PC-9 (cell line): ENCODE measurements around the gene NAA15. TPM values are rescaled to one million over a fixed set of nuclear protein-coding genes. Genes with fewer than 3 reads are reported as not detected.

ENCODE experiments used
- BruUV-seq: library from RNA; stranded (reverse); fragments of 400-500 nt; replicated peaks from 2 replicates; lab custom pipeline; 2021; lab: Mats Ljungman, UMichigan
- CTCF ChIA-PET: fragments of 300-600 bp; sonication (Branson Sonifier 250); formaldehyde crosslinking; loops from one replicate; lab custom pipeline; 2022; ENCODE audit warnings: antibody characterized with exemption; lab: Charles Lee
- POLR2A ChIA-PET: fragments of 300-600 bp; sonication (Branson Sonifier 250); formaldehyde crosslinking; loops from one replicate; lab custom pipeline; 2022; ENCODE audit warnings: antibody characterized with exemption; ENCODE audit not compliant: unreplicated experiment; lab: Charles Lee
- DNase-seq, 2 experiments: peaks; one replicate each; pipeline versions ENCODE4 v3.0.0 to v3.0.0-alpha.2; 2015 to 2022; ENCODE audit warnings: mixed read lengths in 1 of 2
- H2AFZ ChIP-seq: fragments of 200-600 bp; sonication (generic); 2 replicates; pipeline ENCODE4 v1.8.1; 2017; ENCODE audit warnings: antibody characterized with exemption
- H3F3A ChIP-seq: fragments of 200-600 bp; sonication (generic); 2 replicates; pipeline ENCODE4 v1.8.1; 2017; ENCODE audit warnings: antibody characterized with exemption, mild to moderate bottlenecking, low read depth; ENCODE audit not compliant: insufficient read depth
- H3K27ac ChIP-seq: fragments of 200-600 bp; sonication (generic); 2 replicates; pipeline ENCODE4 v1.6.1; 2016; ENCODE audit warnings: mixed run types
- H3K27me3 ChIP-seq: fragments of 200-600 bp; sonication (generic); 2 replicates; pipeline ENCODE4 v1.6.1; 2016; ENCODE audit warnings: low read depth, mixed run types; ENCODE audit not compliant: insufficient read depth
- H3K36me3 ChIP-seq: fragments of 200-600 bp; sonication (generic); 2 replicates; pipeline ENCODE4 v1.6.1; 2016; ENCODE audit warnings: low read depth, mixed run types
- H3K4me1 ChIP-seq: fragments of 200-600 bp; sonication (generic); replicated peaks from 2 replicates; pipeline ENCODE4 v1.6.1; 2016; ENCODE audit warnings: mixed run types; ENCODE audit not compliant: insufficient read depth
- H3K4me2 ChIP-seq: fragments of 200-600 bp; sonication (generic); 2 replicates; pipeline ENCODE4 v1.6.1; 2017; ENCODE audit warnings: mixed run types
- H3K4me3 ChIP-seq: fragments of 200-600 bp; sonication (generic); 2 replicates; pipeline ENCODE4 v1.6.1; 2016; ENCODE audit warnings: mixed run types
- H3K79me2 ChIP-seq: fragments of 200-600 bp; sonication (generic); 2 replicates; pipeline ENCODE4 v1.6.1; 2017; ENCODE audit warnings: low read depth, mixed run types
- H3K9me2 ChIP-seq: fragments of 200-600 bp; sonication (generic); 2 replicates; pipeline ENCODE4 v1.8.1; 2017; ENCODE audit warnings: mild to moderate bottlenecking; ENCODE audit not compliant: insufficient read depth
- H3K9me3 ChIP-seq: fragments of 200-600 bp; sonication (generic); 2 replicates; pipeline ENCODE4 v1.8.1; 2016; ENCODE audit warnings: low read depth; ENCODE audit not compliant: insufficient read depth
- H4K20me1 ChIP-seq: fragments of 200-600 bp; sonication (generic); 2 replicates; pipeline ENCODE4 v1.8.1; 2017; ENCODE audit not compliant: insufficient read depth
- CTCF ChIP-seq: fragments of 200-600 bp; sonication (generic); conservative IDR thresholded peaks from 2 replicates; pipeline ENCODE4 v1.6.1; 2017; ENCODE audit warnings: mixed run types, antibody characterized with exemption, mild to moderate bottlenecking, moderate library complexity
- EZH2 ChIP-seq: fragments of 200-600 bp; sonication (generic); IDR thresholded peaks from 2 replicates; pipeline ENCODE4 v1.8.0; 2017; ENCODE audit warnings: antibody characterized with exemption, low read depth
- intact Hi-C: fragments of 100-400 bp; cut with micrococcal nuclease; formaldehyde crosslinking; loops from one replicate; pipeline ENCODE4 v1.10.0; 2022; ENCODE audit not compliant: unreplicated experiment
- total RNA-seq: library from RNA; stranded (reverse); gene quantifications from 2 replicates; pipeline ENCODE4 v1.2.3, GENCODE V29; 2021

The NAA15 gene
- total RNA-seq, 1 experiment from 2014 or later, result 43.8 TPM

DNA sequence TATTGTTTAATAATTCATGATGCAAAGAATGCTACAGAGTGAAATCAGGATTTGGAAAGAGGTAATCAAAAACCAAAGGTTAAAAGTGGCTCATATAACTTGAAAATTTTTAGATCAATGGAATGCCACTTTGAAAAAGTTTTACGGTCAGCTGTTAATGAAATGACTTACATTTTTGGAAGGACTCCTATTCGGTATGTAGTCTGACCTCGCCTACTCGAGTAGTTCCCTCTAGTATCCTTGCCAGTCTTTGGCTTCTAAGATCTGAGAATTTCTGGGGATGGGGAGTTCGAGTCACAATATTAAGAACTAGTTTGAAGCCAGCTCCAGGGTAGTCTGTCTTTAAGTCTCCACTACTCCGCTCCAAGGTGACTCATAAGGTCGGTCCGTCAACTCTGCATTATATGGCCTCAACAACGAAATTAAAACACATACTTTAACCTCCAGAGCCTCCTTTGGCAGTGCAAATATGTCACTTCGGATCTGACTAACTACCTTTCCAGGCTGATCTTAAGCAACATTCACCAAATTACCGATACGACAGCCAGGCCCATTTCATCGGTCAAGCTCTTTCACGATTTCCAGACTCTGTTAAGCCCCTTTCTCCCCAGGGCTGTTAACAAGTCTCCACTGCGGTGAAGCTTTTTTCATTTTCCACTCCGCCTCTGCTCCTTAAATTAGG, 733 bp upstream of the NAA15 start:
- peak in 1 of 2 experiments; percentile 63 for DNase-seq
- peak overlapping the region; percentile 80 for H3K4me2 ChIP-seq
- H3K27me3 ChIP-seq, result no peaks in the 10 kb centered on the region
- peak overlapping the region; percentile 83 for H3K27ac ChIP-seq
- peaks cover 7% of the 10 kb centered on the region; the same call in 1 of the 2 replicates for H3K36me3 ChIP-seq
- peaks cover 37% of the 10 kb centered on the region for H3F3A ChIP-seq
- no peak for TF ChIP-seq EZH2
- TF ChIP-seq CTCF, result no peak
- H4K20me1 ChIP-seq, result peaks cover 29% of the 10 kb centered on the region
- peak overlapping the region; percentile 92 for H2AFZ ChIP-seq
- TSS peak; percentile 70 for BruUV-seq
- no peaks in the 10 kb centered on the region for H3K9me2 ChIP-seq
- no peaks in the 10 kb centered on the region for H3K9me3 ChIP-seq
- POLR2A ChIA-PET, result interaction anchor here (0.6 to 0.9 kb wide), 6 partner anchors 19 to 1068 kb away, joined by 3 to 10 read pairs (median 4); partner anchors contain the start of genes ELF2 and NOCT
- intact Hi-C loops, result loop anchor here (1.0 to 10.0 kb wide), 4 partner anchors 123 to 354 kb away; partner anchors contain the start of genes ELF2 and NOCT
- peak overlapping the region; percentile 74 for H3K4me3 ChIP-seq
- CTCF ChIA-PET, result interaction anchor here (0.8 kb wide), 1 partner anchor 199 kb away, joined by 5 read pairs; no protein-coding TSS in a partner anchor
- H3K4me1 ChIP-seq, result peaks cover 28% of the 10 kb centered on the region
- peaks cover 59% of the 10 kb centered on the region for H3K79me2 ChIP-seq

DNA sequence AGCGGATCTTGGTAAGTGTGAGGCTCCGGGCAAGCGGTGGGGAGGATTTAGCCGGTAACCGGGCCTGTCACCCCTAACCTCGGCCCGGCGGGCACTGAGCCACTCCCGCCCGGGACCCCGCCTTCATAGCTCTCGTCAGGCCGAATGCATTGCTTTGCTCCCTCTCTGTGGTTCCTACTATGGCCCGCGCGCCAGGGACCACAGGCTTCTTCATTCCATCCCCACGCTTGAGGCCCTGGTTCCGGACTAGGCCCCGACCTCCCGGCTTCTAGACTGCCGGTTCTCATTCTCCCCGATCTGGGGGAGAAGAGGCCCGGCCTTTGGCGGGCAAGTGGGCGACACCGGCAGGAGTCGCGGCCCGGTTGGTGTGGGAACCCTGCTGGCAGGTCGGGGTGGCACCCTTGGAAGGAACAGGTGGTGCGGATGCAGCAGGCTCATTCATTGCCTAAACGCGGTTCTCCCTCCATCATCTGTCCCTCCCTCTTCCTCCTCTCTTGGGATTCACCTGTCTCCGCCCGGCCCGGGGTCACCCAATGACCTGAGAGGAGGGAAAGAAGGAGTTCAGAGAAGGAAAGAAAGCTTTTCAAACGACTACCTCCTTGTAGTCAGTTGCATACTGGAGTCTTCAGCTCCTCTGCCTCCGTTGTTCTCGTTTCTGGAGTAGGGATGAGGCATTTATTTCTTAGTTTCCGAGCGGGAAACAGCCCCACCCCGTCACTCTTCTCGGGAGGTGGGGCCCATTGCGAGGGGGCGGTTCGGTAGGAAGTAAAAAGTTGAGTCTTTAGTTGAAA, 711 bp downstream of the NAA15 start, which contains the start of gene NDUFC1:
Gene NDUFC1, minus strand, starts transcription at position 657 of the 791 bp plus-strand sequence. CDS start 6,679 bp downstream, outside the sequence.
- Histone ChIP-seq H2AFZ (peak within 1 kb of the TSS; percentile 78), H3K9me2 (no peaks in the 10 kb centered on the region), H3K27me3 (no peaks in the 10 kb centered on the region), H3K4me3 (peak within 1 kb of the TSS; percentile 74), H3K79me2 (peaks cover 73% of the 10 kb centered on the region), H3K27ac (peak within 1 kb of the TSS; percentile 83), H3K9me3 (no peaks in the 10 kb centered on the region), H4K20me1 (peaks cover 43% of the 10 kb centered on the region), H3F3A (peaks cover 37% of the 10 kb centered on the region), H3K4me1 (peaks cover 24% of the 10 kb centered on the region), H3K4me2 (peak within 1 kb of the TSS; percentile 95), H3K36me3 (peaks cover 7% of the 10 kb centered on the region)
- ChIA-PET CTCF (no interaction called here), POLR2A (interaction anchor here (0.9 kb wide), 1 partner anchor 268 kb away, joined by 3 read pairs; no protein-coding TSS in a partner anchor)
- TF ChIP-seq CTCF (no peak), EZH2 (no peak)
- intact Hi-C loops, result loop anchor here (1.0 to 10.0 kb wide), 4 partner anchors 125 to 353 kb away; partner anchors contain the start of genes ELF2 and NOCT
- TSS peak; percentile 38 for BruUV-seq
- DNase-seq, result peak; percentile 48 to 52

DNA sequence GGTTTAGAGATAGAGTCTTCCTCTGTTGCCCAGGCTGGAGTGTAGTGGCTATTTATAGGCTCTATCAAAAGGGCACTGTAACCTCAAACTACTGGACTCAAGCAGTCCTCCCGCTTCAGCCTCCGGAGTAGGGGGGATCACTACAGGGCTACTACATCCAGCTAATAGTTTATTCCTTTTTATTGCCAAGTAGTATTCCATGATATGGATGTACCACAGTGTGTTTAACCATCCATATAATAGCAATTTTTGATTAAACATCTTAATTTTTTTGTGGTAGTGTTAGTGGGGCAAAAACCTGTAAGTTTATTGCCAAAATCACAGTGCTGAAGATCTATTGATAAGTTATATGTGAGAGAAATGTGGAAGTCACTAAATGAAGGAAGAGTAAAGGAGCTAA, 3.6 kb downstream of the NAA15 start:
- Histone ChIP-seq H3K79me2 (peaks cover 85% of the 10 kb centered on the region), H4K20me1 (peaks cover 56% of the 10 kb centered on the region), H2AFZ (no peak overlapping the region), H3K9me3 (no peaks in the 10 kb centered on the region), H3K4me3 (no peak overlapping the region), H3K27ac (no peak overlapping the region), H3F3A (peaks cover 31% of the 10 kb centered on the region), H3K4me2 (no peak overlapping the region), H3K4me1 (peaks cover 15% of the 10 kb centered on the region), H3K36me3 (peaks cover 7% of the 10 kb centered on the region), H3K9me2 (no peaks in the 10 kb centered on the region), H3K27me3 (no peaks in the 10 kb centered on the region)
- no peak for DNase-seq
- ChIA-PET CTCF (no interaction called here), POLR2A (no interaction called here)
- intact Hi-C loops, result loop anchor here (5.0 to 10.0 kb wide), 2 partner anchors 288 to 350 kb away; partner anchors contain the start of gene NOCT
- TF ChIP-seq EZH2, result no peak
- TF ChIP-seq CTCF, result no peak
- no TSS peak for BruUV-seq
